Endothelial cell of umbilical vein (primary cell): ENCODE results near the gene WASF2. TPM values are rescaled to one million over a fixed set of nuclear protein-coding genes. Genes with fewer than 3 reads are reported as not detected.

Source experiments
- BruUV-seq: library from RNA; stranded (reverse); fragments of 400-500 nt; replicated peaks from 2 replicates; lab custom pipeline; 2021; lab: Mats Ljungman, UMichigan
- CTCF ChIA-PET: fragments of 300-600, 350-600 bp; sonication (Branson Sonifier 250); formaldehyde crosslinking; loops from one replicate; lab custom pipeline; 2021; ENCODE audit warnings: antibody characterized with exemption, inconsistent platforms; lab: Charles Lee
- POLR2A ChIA-PET: fragments of 300-600, 350-600 bp; sonication (Branson Sonifier 250); formaldehyde crosslinking; loops from one replicate; lab custom pipeline; 2021; ENCODE audit warnings: antibody characterized with exemption, inconsistent platforms; lab: Charles Lee
- DNase-seq: peaks from one replicate; pipeline ENCODE4 v3.0.0-alpha.2; 2011; ENCODE audit warnings: low read depth, low spot score
- FAIRE-seq: peaks from 2 replicates; lab custom pipeline; 2011; peaks lifted over from hg19 to GRCh38; lab: Jason Lieb, UNC
- H2AFZ ChIP-seq: 2 replicates; pipeline ENCODE4 v1.6.0; 2012; ENCODE audit warnings: low read depth, low read length, control low read depth, inconsistent platforms
- H3K27ac ChIP-seq: 2 replicates; pipeline ENCODE4 v1.5.1; 2011; ENCODE audit warnings: low read depth, mild to moderate bottlenecking, control low read depth, low read length, moderate library complexity; ENCODE audit not compliant: insufficient read depth
- H3K27me3 ChIP-seq, 2 experiments: 2 replicates each; pipeline versions ENCODE4 v1.6.0 to v1.6.1; 2011; ENCODE audit warnings: low read length in 2 of 2, mixed read lengths in 1 of 2; ENCODE audit not compliant: control insufficient read depth in 2 of 2, insufficient read depth in 2 of 2
- H3K36me3 ChIP-seq, 2 experiments: 2 replicates in 1 of 2; 3 replicates in 1 of 2; pipeline ENCODE4 v1.5.1; 2011; ENCODE audit warnings: low read length in 2 of 2, mild to moderate bottlenecking in 1 of 2, moderate library complexity in 1 of 2; ENCODE audit not compliant: control insufficient read depth in 2 of 2, insufficient read depth in 2 of 2; ENCODE audit errors: extremely low read depth in 1 of 2
- H3K4me1 ChIP-seq: 3 replicates; pipeline ENCODE4 v1.5.1; 2011; ENCODE audit warnings: mild to moderate bottlenecking, low read length; ENCODE audit not compliant: control insufficient read depth, insufficient read depth; ENCODE audit errors: extremely low read depth
- H3K4me2 ChIP-seq: 2 replicates; pipeline ENCODE4 v1.6.1; 2011; ENCODE audit warnings: low read length, control low read depth, mixed read lengths; ENCODE audit not compliant: insufficient read depth
- H3K4me3 ChIP-seq, 3 experiments: fragments of 200-600 bp in 1 of 3; sonication (generic), shearing (Covaris generic) in 1 of 3; replicated peaks in 1 of 3; 2 replicates each; pipeline ENCODE4 v1.5.1; 2011 to 2016; ENCODE audit warnings: control low read depth in 3 of 3, low read length in 3 of 3, mild to moderate bottlenecking in 2 of 3, inconsistent platforms in 1 of 3, low read depth in 1 of 3, moderate library complexity in 1 of 3; ENCODE audit not compliant: insufficient read depth in 1 of 3
- H3K79me2 ChIP-seq: 2 replicates; pipeline ENCODE4 v1.6.0; 2012; ENCODE audit warnings: low read length, inconsistent platforms; ENCODE audit not compliant: control insufficient read depth, insufficient read depth
- H3K9ac ChIP-seq: replicated peaks from 2 replicates; pipeline ENCODE3; 2011; ENCODE audit warnings: low read length, control low read depth; ENCODE audit not compliant: insufficient read depth; ENCODE audit errors: extremely low read depth
- H3K9me1 ChIP-seq: replicated peaks from 3 replicates; pipeline ENCODE4 v1.6.0; 2011; ENCODE audit warnings: mild to moderate bottlenecking, low read length; ENCODE audit not compliant: control insufficient read depth, insufficient read depth; ENCODE audit errors: extremely low read depth
- H3K9me3 ChIP-seq: replicated peaks from 2 replicates; pipeline ENCODE4 v1.5.1; 2012; ENCODE audit warnings: low read length, inconsistent platforms; ENCODE audit not compliant: control insufficient read depth, insufficient read depth
- H4K20me1 ChIP-seq: replicated peaks from 2 replicates; pipeline ENCODE3; 2011; ENCODE audit warnings: mild to moderate bottlenecking, low read length; ENCODE audit not compliant: control insufficient read depth, insufficient read depth; ENCODE audit errors: extremely low read depth
- EZH2 ChIP-seq: IDR thresholded peaks from 2 replicates; pipeline ENCODE4 v1.6.1; 2012; ENCODE audit warnings: borderline replicate concordance, low read depth, mild to moderate bottlenecking, moderate library complexity, low read length, inconsistent platforms; ENCODE audit not compliant: severe bottlenecking
- FOS ChIP-seq: IDR thresholded peaks from 2 replicates; pipeline ENCODE4 v1.6.1; 2011; ENCODE audit warnings: mild to moderate bottlenecking, low read length, moderate library complexity, borderline replicate concordance; ENCODE audit not compliant: insufficient read depth
- GATA2 ChIP-seq: IDR thresholded peaks from 2 replicates; pipeline ENCODE4 v1.7.0; 2011; ENCODE audit warnings: low read depth, mild to moderate bottlenecking, moderate library complexity, mixed read lengths, low read length; ENCODE audit not compliant: insufficient read length, insufficient read depth
- JUN ChIP-seq: IDR thresholded peaks from 2 replicates; pipeline ENCODE4 v1.6.1; 2011; ENCODE audit warnings: borderline replicate concordance, low read depth; ENCODE audit not compliant: insufficient read length, insufficient read depth
- MYC ChIP-seq: IDR thresholded peaks from one replicate; pipeline ENCODE4 v1.6.1; 2011; ENCODE audit warnings: mild to moderate bottlenecking, low read depth, low read length
- POLR2A ChIP-seq: IDR thresholded peaks from 2 replicates; pipeline ENCODE4 v1.6.1; 2012; ENCODE audit warnings: low read depth, mild to moderate bottlenecking, control low read depth, low read length
- POLR2AphosphoS5 ChIP-seq: IDR thresholded peaks from 2 replicates; pipeline ENCODE4 v1.6.1; 2012; ENCODE audit warnings: low read depth, mild to moderate bottlenecking, control low read depth, low read length, moderate library complexity; ENCODE audit not compliant: insufficient read depth
- dilution Hi-C: fragments of 300-500 bp; cut with MboI; formaldehyde crosslinking; loops from one replicate; pipeline ENCODE4 v1.15.0; 2019; ENCODE audit warnings: low sequenced_read_pairs; ENCODE audit not compliant: extremely low pct_ligation_motif_present
- intact Hi-C: fragments of 100-400 bp; cut with micrococcal nuclease; formaldehyde crosslinking; loops from one replicate; pipeline ENCODE4 v1.10.0; 2022
- polyA plus RNA-seq, 4 experiments: library from polyadenylated mRNA; depleted of rRNA in 3 of 4; stranded (reverse) in 3 of 4; unstranded in 1 of 4; fragments of >200 nt; gene quantifications; 2 replicates each; pipeline versions ENCODE4 v1.2.1 to v1.2.3, GENCODE V29; 2011 to 2012; ENCODE audit warnings: missing spikeins in 1 of 4
- total RNA-seq: library from RNA; stranded (reverse); gene quantifications from 2 replicates; pipeline ENCODE4 v1.2.3, GENCODE V29; 2021
- TF ChIP-seq, protein P1 (sequence below), 2 donors: IDR thresholded peaks; 1 replicate in 1 of 2; 2 replicates in 1 of 2; pipeline ENCODE4 v1.5.1; 2011; ENCODE audit warnings: low read length in 2 of 2, mild to moderate bottlenecking in 2 of 2, moderate library complexity in 2 of 2, control low read depth in 1 of 2, inconsistent platforms in 1 of 2, low read depth in 1 of 2; ENCODE audit not compliant: insufficient read depth in 1 of 2; ENCODE audit errors: extremely low read depth in 1 of 2
- TF ChIP-seq, protein P2 (sequence below): IDR thresholded peaks from 2 replicates; pipeline ENCODE4 v1.6.1; 2011; ENCODE audit not compliant: insufficient read depth, insufficient read length

The WASF2 gene
- total and polyA plus RNA-seq, 2 donors (not counting 3 experiments of a cell fraction or from before 2014, with no cell fraction given) = 76.9 to 172 TPM

DNA sequence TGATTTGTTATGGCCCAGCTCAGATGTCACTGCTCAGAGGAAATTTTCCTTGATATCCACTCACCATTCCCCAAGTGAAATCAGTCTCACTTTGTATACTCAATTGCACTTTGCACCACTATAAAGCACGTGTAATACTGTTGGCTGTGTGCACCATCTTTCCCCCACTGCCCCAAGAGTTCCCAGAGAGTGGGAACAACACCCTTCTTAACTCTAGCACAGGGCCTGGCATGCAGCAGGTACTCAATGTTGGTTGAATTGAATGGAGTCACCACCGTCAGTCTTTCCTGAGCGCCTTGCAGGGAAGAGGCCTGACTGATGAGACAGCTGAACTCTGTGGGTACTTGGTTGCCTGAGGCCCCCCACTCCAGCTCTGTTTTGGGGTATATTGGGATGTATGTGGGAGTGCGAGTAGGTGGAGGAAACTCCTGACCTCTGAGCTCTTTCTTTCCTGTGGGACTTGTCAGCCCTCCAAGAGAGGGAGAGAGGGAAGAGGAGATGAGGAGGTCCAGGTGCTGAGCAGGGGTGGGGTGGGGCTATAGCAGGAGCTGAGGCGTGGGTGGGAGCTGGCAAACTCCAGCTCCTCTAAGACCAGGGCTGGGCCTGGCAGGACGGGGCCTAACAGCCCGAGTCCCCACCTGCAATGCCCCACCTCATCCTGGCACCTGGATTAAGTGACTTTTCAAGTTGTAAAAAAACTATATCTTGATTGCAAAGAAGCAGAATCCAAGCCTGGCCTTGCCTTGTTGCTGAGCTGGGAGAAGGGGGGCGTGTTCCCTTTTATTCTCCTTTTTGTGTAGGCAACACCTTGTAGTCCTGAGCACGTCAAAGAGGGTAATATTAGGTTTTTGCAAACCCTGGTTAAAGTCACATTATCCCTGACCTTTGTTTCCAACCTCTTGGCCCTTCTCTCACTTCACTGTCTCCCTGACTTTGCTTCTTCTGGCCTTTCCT is 19.4 kb upstream of the WASF2 start:
- no peak overlapping the region for H3K4me3 ChIP-seq
- no peak for FAIRE-seq
- intact Hi-C loops (no loop called here), dilution Hi-C loops (no loop called here)
- H3K4me2 ChIP-seq = no peak overlapping the region
- no peaks in the 10 kb centered on the region for H3K79me2 ChIP-seq
- CTCF ChIA-PET = interaction anchor here (1.1 kb wide), 2 partner anchors 47 to 93 kb away, joined by 3 to 4 read pairs; no protein-coding TSS in a partner anchor
- no peaks in the 10 kb centered on the region for H4K20me1 ChIP-seq
- no peaks in the 10 kb centered on the region for H3K9me1 ChIP-seq
- POLR2A ChIA-PET = no interaction called here
- H3K9me3 ChIP-seq = no peaks in the 10 kb centered on the region
- no peak overlapping the region for H2AFZ ChIP-seq
- no peaks in the 10 kb centered on the region for H3K36me3 ChIP-seq
- TF ChIP-seq GATA2 = no peak
- TF ChIP-seq, protein P1, sequence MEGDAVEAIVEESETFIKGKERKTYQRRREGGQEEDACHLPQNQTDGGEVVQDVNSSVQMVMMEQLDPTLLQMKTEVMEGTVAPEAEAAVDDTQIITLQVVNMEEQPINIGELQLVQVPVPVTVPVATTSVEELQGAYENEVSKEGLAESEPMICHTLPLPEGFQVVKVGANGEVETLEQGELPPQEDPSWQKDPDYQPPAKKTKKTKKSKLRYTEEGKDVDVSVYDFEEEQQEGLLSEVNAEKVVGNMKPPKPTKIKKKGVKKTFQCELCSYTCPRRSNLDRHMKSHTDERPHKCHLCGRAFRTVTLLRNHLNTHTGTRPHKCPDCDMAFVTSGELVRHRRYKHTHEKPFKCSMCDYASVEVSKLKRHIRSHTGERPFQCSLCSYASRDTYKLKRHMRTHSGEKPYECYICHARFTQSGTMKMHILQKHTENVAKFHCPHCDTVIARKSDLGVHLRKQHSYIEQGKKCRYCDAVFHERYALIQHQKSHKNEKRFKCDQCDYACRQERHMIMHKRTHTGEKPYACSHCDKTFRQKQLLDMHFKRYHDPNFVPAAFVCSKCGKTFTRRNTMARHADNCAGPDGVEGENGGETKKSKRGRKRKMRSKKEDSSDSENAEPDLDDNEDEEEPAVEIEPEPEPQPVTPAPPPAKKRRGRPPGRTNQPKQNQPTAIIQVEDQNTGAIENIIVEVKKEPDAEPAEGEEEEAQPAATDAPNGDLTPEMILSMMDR (IDR thresholded peaks at IDR 0.05; ENCODE audit: extremely low read depth in 1 of 2, insufficient read depth in 1 of 2, low read depth in 1 of 2, low read length in 2 of 2) = no peak
- TF ChIP-seq POLR2AphosphoS5 = no peak
- no peak for TF ChIP-seq EZH2
- TF ChIP-seq FOS = no peak
- TF ChIP-seq POLR2A = no peak
- no peak for TF ChIP-seq MYC
- no peak for TF ChIP-seq JUN
- TF ChIP-seq, protein P2, sequence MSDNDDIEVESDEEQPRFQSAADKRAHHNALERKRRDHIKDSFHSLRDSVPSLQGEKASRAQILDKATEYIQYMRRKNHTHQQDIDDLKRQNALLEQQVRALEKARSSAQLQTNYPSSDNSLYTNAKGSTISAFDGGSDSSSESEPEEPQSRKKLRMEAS = no peak
- no peak for DNase-seq
- BruUV-seq = no TSS peak
- H3K9ac ChIP-seq = no peak overlapping the region
- no peak overlapping the region for H3K27ac ChIP-seq
- H3K27me3 ChIP-seq = no peaks in the 10 kb centered on the region
- no peaks in the 10 kb centered on the region for H3K4me1 ChIP-seq
